GM12878 (cell line): ENCODE measurements around the gene ZNF469. TPM values are rescaled to one million over a fixed set of nuclear protein-coding genes. Genes with fewer than 3 reads are reported as not detected.

ENCODE experiments used
- ATAC-seq: fragments of 200-7000 bp; cut with Tn5 transposase; 3 replicates; pipeline ENCODE4 v1.9.1; 2020; ENCODE audit warnings: mild to moderate bottlenecking, moderate library complexity
- BruUV-seq: library from RNA; stranded (reverse); fragments of 400-500 nt; replicated peaks from 2 replicates; lab custom pipeline; 2021; lab: Mats Ljungman, UMichigan
- CTCF ChIA-PET: fragments of 300-600 bp; sonication (Branson Sonifier 250); formaldehyde crosslinking; extraction: SDS; loops from one replicate; lab custom pipeline; 2021; ENCODE audit warnings: inconsistent platforms; lab: Yijun Ruan, JAX
- POLR2A ChIA-PET: fragments of 350-600 bp; formaldehyde crosslinking; extraction: SDS; loops from one replicate; lab custom pipeline; 2021; ENCODE audit warnings: inconsistent platforms; lab: Charles Lee
- RAD21 ChIA-PET: fragments of 300-600 bp; sonication (Branson Sonifier 250); formaldehyde crosslinking; loops from one replicate; lab custom pipeline; 2023; ENCODE audit warnings: antibody characterized with exemption; ENCODE audit not compliant: unreplicated experiment; lab: Charles Lee
- SMC1A ChIA-PET: fragments of 300-600 bp; sonication (Branson Sonifier 250); formaldehyde crosslinking; loops from one replicate; lab custom pipeline; 2023; ENCODE audit not compliant: unreplicated experiment, uncharacterized antibody; lab: Charles Lee
- DNase-seq: peaks from one replicate; pipeline ENCODE4 v3.0.0-alpha.2; 2011; ENCODE audit warnings: low read depth, low spot score
- FAIRE-seq: peaks from 3 replicates; lab custom pipeline; 2011; peaks lifted over from hg19 to GRCh38; lab: Jason Lieb, UNC
- H2AFZ ChIP-seq: 2 replicates; pipeline ENCODE4 v1.6.0; 2011; ENCODE audit warnings: low read depth, low read length, control low read depth; ENCODE audit not compliant: control insufficient read depth
- H3K27ac ChIP-seq: 2 replicates; pipeline ENCODE4 v1.5.1; 2011; ENCODE audit warnings: control low read depth; ENCODE audit not compliant: control insufficient read depth, insufficient read depth
- H3K27me3 ChIP-seq, 2 experiments: replicated peaks in 1 of 2; 2 replicates each; pipeline versions ENCODE4 v1.6.0 to v1.6.1; 2011; ENCODE audit warnings: low read length in 1 of 2; ENCODE audit not compliant: control insufficient read depth in 2 of 2, insufficient read depth in 2 of 2
- H3K36me3 ChIP-seq, 2 experiments: 2 replicates each; pipeline ENCODE4 v1.5.1; 2011; ENCODE audit warnings: low read length in 1 of 2; ENCODE audit not compliant: control insufficient read depth in 2 of 2, insufficient read depth in 2 of 2
- H3K4me1 ChIP-seq: 2 replicates; pipeline ENCODE4 v1.6.1; 2011; ENCODE audit warnings: mild to moderate bottlenecking, low read length, moderate library complexity, mixed read lengths; ENCODE audit not compliant: control insufficient read depth, insufficient read depth
- H3K4me2 ChIP-seq: 2 replicates; pipeline ENCODE4 v1.6.0; 2011; ENCODE audit warnings: control low read depth; ENCODE audit not compliant: control insufficient read depth, insufficient read depth
- H3K4me3 ChIP-seq: fragments of 200-600 bp; sonication (generic); 2 replicates; pipeline ENCODE4 v1.5.1; 2016
- H3K79me2 ChIP-seq: 2 replicates; pipeline ENCODE4 v1.6.0; 2011; ENCODE audit warnings: low read length; ENCODE audit not compliant: control insufficient read depth, insufficient read depth
- H3K9ac ChIP-seq: 2 replicates; pipeline ENCODE4 v1.8.0; 2011; ENCODE audit warnings: low read length, control low read depth, mixed read lengths; ENCODE audit not compliant: control insufficient read depth, insufficient read depth
- H3K9me3 ChIP-seq: replicated peaks from 3 replicates; pipeline ENCODE4 v1.5.1; 2011; ENCODE audit warnings: mild to moderate bottlenecking, low read length; ENCODE audit not compliant: control insufficient read depth, insufficient read depth
- H4K20me1 ChIP-seq: 2 replicates; pipeline ENCODE4 v1.6.0; 2011; ENCODE audit not compliant: control insufficient read depth, insufficient read depth
- ATF7 ChIP-seq: fragments of 450-650 bp; IDR thresholded peaks from 2 replicates; pipeline ENCODE4 v1.6.1; 2016; ENCODE audit warnings: low read depth, mild to moderate bottlenecking
- CBX5 ChIP-seq: sonication (generic); IDR thresholded peaks from 2 replicates; pipeline ENCODE4 v1.6.1; 2016; ENCODE audit warnings: low read depth, moderate library complexity, mild to moderate bottlenecking, inconsistent platforms
- CEBPB ChIP-seq, 2 experiments: fragments of 150-350 bp in 1 of 2; IDR thresholded peaks; 2 replicates each; pipeline ENCODE4 v1.6.1; 2012 to 2014; ENCODE audit warnings: low read depth in 2 of 2, low read length in 2 of 2, borderline replicate concordance in 1 of 2, inconsistent platforms in 1 of 2
- EP300 ChIP-seq, 2 experiments: fragments of 150-350 bp in 1 of 2; IDR thresholded peaks; 2 replicates each; pipeline ENCODE4 v1.6.1; 2011 to 2012; ENCODE audit warnings: low read depth in 2 of 2, low read length in 2 of 2, borderline replicate concordance in 1 of 2, improper control_type of control experiment in 1 of 2, inconsistent platforms in 1 of 2; ENCODE audit not compliant: control insufficient read depth in 1 of 2
- HDAC6 ChIP-seq: fragments of 200-600 bp; sonication (generic); IDR thresholded peaks from one replicate; pipeline ENCODE4 v1.8.0; 2017; ENCODE audit warnings: antibody characterized with exemption; ENCODE audit not compliant: unreplicated experiment
- KAT2A ChIP-seq: conservative IDR thresholded peaks from 2 replicates; pipeline ENCODE4 v1.6.1; 2011; ENCODE audit warnings: low read depth, low read length; ENCODE audit not compliant: control insufficient read depth
- MEF2B ChIP-seq: fragments of 450-650 bp; IDR thresholded peaks from 2 replicates; pipeline ENCODE4 v1.6.1; 2018; ENCODE audit warnings: mild to moderate bottlenecking, moderate library complexity; ENCODE audit not compliant: partially characterized antibody, poor library complexity, severe bottlenecking
- MLLT1 ChIP-seq: fragments of 450-650 bp; IDR thresholded peaks from 2 replicates; pipeline ENCODE4 v1.6.1; 2016; ENCODE audit warnings: mild to moderate bottlenecking
- NBN ChIP-seq: fragments of 450-650 bp; IDR thresholded peaks from 2 replicates; pipeline ENCODE4 v1.6.1; 2016
- NKRF ChIP-seq: fragments of 450-650 bp; conservative IDR thresholded peaks from 2 replicates; pipeline ENCODE4 v1.6.1; 2017; ENCODE audit warnings: mild to moderate bottlenecking, moderate library complexity
- POLR2AphosphoS2 ChIP-seq: IDR thresholded peaks from 2 replicates; pipeline ENCODE4 v1.6.1; 2011; ENCODE audit warnings: low read depth, mild to moderate bottlenecking, low read length, improper control_type of control experiment, moderate library complexity
- PRDM15 ChIP-seq: fragments of 450-650 bp; formaldehyde crosslinking; IDR thresholded peaks from 2 replicates; pipeline ENCODE4 v1.4.0; 2020; ENCODE audit warnings: mild to moderate bottlenecking, moderate library complexity
- RELB ChIP-seq: fragments of 450-650 bp; IDR thresholded peaks from 2 replicates; pipeline ENCODE4 v1.6.1; 2017; ENCODE audit warnings: low read depth, mild to moderate bottlenecking, moderate library complexity
- STAT3 ChIP-seq: IDR thresholded peaks from 2 replicates; pipeline ENCODE4 v1.6.1; 2011; ENCODE audit warnings: low read depth, low read length, improper control_type of control experiment
- WGBS: methylation state at CpG from one replicate; pipeline ENCODE4 v1.1.6; 2016; ENCODE audit warnings: low lambda C conversion rate; ENCODE audit not compliant: insufficient replicate concordance, insufficient coverage; ENCODE audit errors: missing lambda C conversion rate; 5-methylcytosine and 5-hydroxymethylcytosine counted together
- in situ Hi-C: fragments of 300-500 bp; cut with MboI; formaldehyde crosslinking; loops from 9 replicates; pipeline ENCODE4 v1.14.3; 2018; ENCODE audit warnings: mixed read lengths
- intact Hi-C: fragments of 100-400 bp; cut with micrococcal nuclease; formaldehyde crosslinking; loops from one replicate; pipeline ENCODE4 v1.14.2; 2022; ENCODE audit not compliant: unreplicated experiment
- polyA plus RNA-seq, 11 experiments: library from polyadenylated mRNA; depleted of rRNA in 4 of 11; unstranded in 6 of 11; stranded (reverse) in 5 of 11; fragments of >200 nt; fragmentation: Nextera tagmentation in 4 of 11; fragmentation: Illumina TruSeq in 1 of 11; extraction: Ambion mirVana in 4 of 11; extraction: Trizol in 1 of 11; gene quantifications; 1 replicate in 1 of 11; 2 replicates in 10 of 11; pipeline versions ENCODE4 v1.2.1 to v1.2.3, GENCODE V29; 2011 to 2016; ENCODE audit warnings: inconsistent platforms in 2 of 11, missing spikeins in 2 of 11, low read depth in 1 of 11
- total RNA-seq, 4 experiments: library from RNA; depleted of rRNA in 3 of 4; stranded (reverse); fragments of >200 nt in 3 of 4; fragmentation: Illumina TruSeq in 1 of 4; extraction: Trizol in 1 of 4; gene quantifications; 2 replicates each; pipeline versions ENCODE4 v1.2.1 to v1.2.3, GENCODE V29; 2013 to 2021

ZNF469 gene
- total and polyA plus RNA-seq, 10 of the 15 experiments (the other 5 are each of a cell fraction or from before 2014, with no cell fraction given): 0.01 to 0.21 (median 0.04) TPM; not detected in 3

GRCh38 chr16:88368036-88368435, 14.7 kb upstream of the ZNF469 start (continued):
- no peak for TF ChIP-seq RELB
- TF ChIP-seq EP300 (IDR thresholded peaks at IDR 0.05; ENCODE audit: borderline replicate concordance in 1 of 2, control insufficient read depth in 1 of 2, low read depth in 2 of 2, low read length in 2 of 2): no peak
- TF ChIP-seq, all 136 proteins: peak for 0

GRCh38 chr16:88368994-88369393, 13.8 kb upstream of the ZNF469 start:
- BruUV-seq: no TSS peak
- no peaks in the 10 kb centered on the region for H3K4me1 ChIP-seq
- no peak for ATAC-seq
- H3K79me2 ChIP-seq: no peaks in the 10 kb centered on the region
- RAD21 ChIA-PET: no interaction called here
- no peak overlapping the region for H3K4me2 ChIP-seq
- intact Hi-C loops: no loop called here
- CTCF ChIA-PET: no interaction called here
- H3K9ac ChIP-seq: no peak overlapping the region
- no peak overlapping the region for H3K4me3 ChIP-seq
- H4K20me1 ChIP-seq: no peaks in the 10 kb centered on the region
- peaks cover 1% of the 10 kb centered on the region; the same call in 1 of the 3 replicates for H3K9me3 ChIP-seq
- in situ Hi-C loops: no loop called here
- DNase-seq: no peak
- no peak overlapping the region for H3K27ac ChIP-seq
- H3K36me3 ChIP-seq: no peaks in the 10 kb centered on the region
- SMC1A ChIA-PET: no interaction called here
- WGBS: 22% methylated on average over 7 of the region's 7 CpGs
- no peak overlapping the region for H2AFZ ChIP-seq
- H3K27me3 ChIP-seq: no peaks in the 10 kb centered on the region
- POLR2A ChIA-PET: no interaction called here
- FAIRE-seq: no peak
- TF ChIP-seq NKRF (no peak), POLR2AphosphoS2 (no peak), CBX5 (no peak), ATF7 (no peak), HDAC6 (no peak), KAT2A (no peak), NBN (no peak), MLLT1 (no peak), PRDM15 (no peak), STAT3 (no peak), MEF2B (no peak), CEBPB (IDR thresholded peaks at IDR 0.05; ENCODE audit: borderline replicate concordance in 1 of 2, low read depth in 2 of 2, low read length in 2 of 2) (no peak)
